H1 (cell line): Measurements from ENCODE around the gene OR10H1. TPM values are rescaled to one million over a fixed set of nuclear protein-coding genes. Genes with fewer than 3 reads are reported as not detected.

Source experiments
- CTCF ChIA-PET: fragments of 300-600 bp; sonication (Branson Sonifier 250); formaldehyde crosslinking; loops from one replicate; lab custom pipeline; 2021; ENCODE audit not compliant: partially characterized antibody; lab: Charles Lee
- POLR2A ChIA-PET: fragments of 300-600 bp; sonication (Branson Sonifier 250); formaldehyde crosslinking; loops from one replicate; lab custom pipeline; 2021; ENCODE audit warnings: inconsistent platforms; ENCODE audit not compliant: partially characterized antibody; lab: Charles Lee
- DNase-seq, 2 experiments: peaks; one replicate each; pipeline versions ENCODE4 v3.0.0 to v3.0.0-alpha.2; 2010 to 2022; ENCODE audit warnings: low spot score in 2 of 2, low read depth in 1 of 2, mixed read lengths in 1 of 2
- FAIRE-seq: peaks from 2 replicates; lab custom pipeline; 2011; peaks lifted over from hg19 to GRCh38; lab: Jason Lieb, UNC
- H2AFZ ChIP-seq: 2 replicates; pipeline ENCODE4 v1.8.1; 2012; ENCODE audit warnings: low read length, inconsistent platforms
- H2AK5ac ChIP-seq: 2 replicates; pipeline ENCODE4 v1.6.1; 2013; ENCODE audit warnings: low read depth, low read length
- H2BK120ac ChIP-seq: replicated peaks from 2 replicates; pipeline ENCODE3; 2013; ENCODE audit warnings: low read depth, low read length, inconsistent platforms
- H2BK12ac ChIP-seq: 2 replicates; pipeline ENCODE4 v1.6.1; 2013; ENCODE audit warnings: low read depth, low read length
- H2BK15ac ChIP-seq: 2 replicates; pipeline ENCODE4 v1.6.1; 2013; ENCODE audit warnings: low read length
- H2BK20ac ChIP-seq: 2 replicates; pipeline ENCODE4 v1.6.1; 2013; ENCODE audit warnings: low read length
- H2BK5ac ChIP-seq: 2 replicates; pipeline ENCODE4 v1.6.1; 2013; ENCODE audit warnings: low read depth, low read length
- H3K14ac ChIP-seq: 2 replicates; pipeline ENCODE4 v1.6.1; 2013; ENCODE audit warnings: inconsistent platforms; ENCODE audit not compliant: insufficient read length
- H3K18ac ChIP-seq: 2 replicates; pipeline ENCODE4 v1.6.1; 2013; ENCODE audit warnings: low read length; ENCODE audit errors: extremely low read depth
- H3K23ac ChIP-seq: 2 replicates; pipeline ENCODE4 v1.6.1; 2013; ENCODE audit warnings: inconsistent platforms; ENCODE audit not compliant: insufficient read length
- H3K23me2 ChIP-seq: 2 replicates; pipeline ENCODE4 v1.6.1; 2013; ENCODE audit warnings: low read depth, low read length
- H3K27ac ChIP-seq: 2 replicates; pipeline ENCODE4 v1.6.1; 2011; ENCODE audit warnings: low read depth, low read length, inconsistent platforms
- H3K27me3 ChIP-seq, 4 experiments: replicated peaks in 1 of 4; 1 replicate in 1 of 4; 2 replicates in 3 of 4; pipeline versions ENCODE4 v1.6.1 to v1.8.1; 2011 to 2013; ENCODE audit warnings: low read length in 3 of 4, mild to moderate bottlenecking in 3 of 4, inconsistent platforms in 2 of 4, mixed read lengths in 2 of 4, moderate library complexity in 1 of 4; ENCODE audit not compliant: control insufficient read depth in 3 of 4, insufficient read depth in 3 of 4; ENCODE audit errors: extremely low read depth in 1 of 4
- H3K36me3 ChIP-seq, 4 experiments: 2 replicates each; pipeline versions ENCODE4 v1.6.1 to v1.8.1; 2011 to 2013; ENCODE audit warnings: mild to moderate bottlenecking in 4 of 4, low read length in 3 of 4, moderate library complexity in 2 of 4, control low read depth in 1 of 4, inconsistent platforms in 1 of 4; ENCODE audit not compliant: insufficient read depth in 4 of 4, control insufficient read depth in 2 of 4
- H3K4ac ChIP-seq: replicated peaks from 2 replicates; pipeline ENCODE3; 2013; ENCODE audit warnings: low read length, low read depth, mixed read lengths, inconsistent platforms; ENCODE audit not compliant: insufficient read length
- H3K4me1 ChIP-seq, 4 experiments: replicated peaks in 1 of 4; 1 replicate in 1 of 4; 2 replicates in 3 of 4; pipeline versions ENCODE4 v1.6.1 to v1.8.1; 2011 to 2013; ENCODE audit warnings: low read length in 3 of 4, inconsistent platforms in 2 of 4, mixed read lengths in 1 of 4; ENCODE audit not compliant: insufficient read depth in 4 of 4, control insufficient read depth in 3 of 4
- H3K4me2 ChIP-seq, 2 experiments: 2 replicates each; pipeline versions ENCODE4 v1.6.1 to v1.8.1; 2011 to 2013; ENCODE audit warnings: low read depth in 2 of 2, low read length in 2 of 2, control low read depth in 1 of 2, inconsistent platforms in 1 of 2, mild to moderate bottlenecking in 1 of 2; ENCODE audit not compliant: insufficient read depth in 1 of 2
- H3K4me3 ChIP-seq, 4 experiments: fragments of 200-600, 300-600 bp in 1 of 4; sonication (generic), shearing (Covaris generic), sonication (Bioruptor Twin) in 1 of 4; 2 replicates each; pipeline versions ENCODE4 v1.5.1 to v1.8.1; 2011 to 2016; ENCODE audit warnings: low read length in 4 of 4, low read depth in 3 of 4, control low read depth in 2 of 4, inconsistent platforms in 2 of 4, mild to moderate bottlenecking in 2 of 4, mixed read lengths in 1 of 4, moderate library complexity in 1 of 4; ENCODE audit not compliant: insufficient read depth in 2 of 4; ENCODE audit errors: extremely low read depth in 1 of 4
- H3K56ac ChIP-seq: replicated peaks from 2 replicates; pipeline ENCODE3; 2013; ENCODE audit warnings: low read depth, mild to moderate bottlenecking, mixed read lengths, low read length, inconsistent platforms; ENCODE audit not compliant: insufficient read length
- H3K79me1 ChIP-seq: 2 replicates; pipeline ENCODE4 v1.6.1; 2013; ENCODE audit warnings: low read depth, low read length, control low read depth
- H3K79me2 ChIP-seq, 2 experiments: 2 replicates each; pipeline versions ENCODE4 v1.6.1 to v1.8.1; 2012 to 2013; ENCODE audit warnings: low read length in 2 of 2, mild to moderate bottlenecking in 2 of 2, inconsistent platforms in 1 of 2; ENCODE audit not compliant: insufficient read depth in 2 of 2, control insufficient read depth in 1 of 2
- H3K9ac ChIP-seq, 4 experiments: replicated peaks in 1 of 4; 1 replicate in 1 of 4; 2 replicates in 3 of 4; pipeline versions ENCODE4 v1.6.1 to v1.8.1; 2011 to 2013; ENCODE audit warnings: low read depth in 3 of 4, low read length in 3 of 4, control low read depth in 2 of 4, mild to moderate bottlenecking in 2 of 4, moderate library complexity in 2 of 4, inconsistent platforms in 1 of 4; ENCODE audit errors: extremely low read depth in 1 of 4
- H3K9me3 ChIP-seq, 2 experiments: 2 replicates each; pipeline versions ENCODE4 v1.6.1 to v1.8.1; 2012 to 2013; ENCODE audit warnings: mild to moderate bottlenecking in 2 of 2, moderate library complexity in 2 of 2, control low read depth in 1 of 2, inconsistent platforms in 1 of 2, low read depth in 1 of 2, low read length in 1 of 2, mixed read lengths in 1 of 2; ENCODE audit not compliant: insufficient read depth in 2 of 2
- H4K20me1 ChIP-seq, 2 experiments: replicated peaks in 1 of 2; 2 replicates each; pipeline versions ENCODE3 to v1.8.1; 2011 to 2013; ENCODE audit warnings: inconsistent platforms in 2 of 2, low read length in 2 of 2, mild to moderate bottlenecking in 1 of 2; ENCODE audit not compliant: insufficient read depth in 2 of 2, control insufficient read depth in 1 of 2
- H4K5ac ChIP-seq: 2 replicates; pipeline ENCODE4 v1.6.1; 2013; ENCODE audit warnings: low read length, low read depth, mixed read lengths, inconsistent platforms; ENCODE audit not compliant: insufficient read length
- H4K8ac ChIP-seq: 2 replicates; pipeline ENCODE4 v1.8.0; 2013; ENCODE audit warnings: mild to moderate bottlenecking, moderate library complexity, low read length, inconsistent platforms; ENCODE audit not compliant: insufficient read depth; ENCODE audit errors: extremely low read depth
- H4K91ac ChIP-seq: replicated peaks from 2 replicates; pipeline ENCODE3; 2013; ENCODE audit warnings: low read length, mixed read lengths, inconsistent platforms; ENCODE audit not compliant: insufficient read length
- ASH2L ChIP-seq: fragments of 200-600, 300-600 bp; sonication (generic); IDR thresholded peaks from one replicate; pipeline ENCODE4 v1.7.1; 2017; ENCODE audit warnings: low read length
- CEBPB ChIP-seq: IDR thresholded peaks from 2 replicates; pipeline ENCODE4 v1.6.1; 2012; ENCODE audit warnings: low read depth, low read length
- CHD1 ChIP-seq: IDR thresholded peaks from 2 replicates; pipeline ENCODE4 v1.6.1; 2012; ENCODE audit warnings: low read depth, low read length, improper control_type of control experiment
- CTBP2 ChIP-seq: IDR thresholded peaks from 2 replicates; pipeline ENCODE4 v1.7.0; 2011; ENCODE audit warnings: borderline replicate concordance, mild to moderate bottlenecking, moderate library complexity, mixed read lengths, low read length; ENCODE audit not compliant: insufficient read depth, insufficient read length
- E2F6 ChIP-seq: IDR thresholded peaks from 2 replicates; pipeline ENCODE4 v1.6.1; 2012; ENCODE audit warnings: inconsistent platforms
- GABPA ChIP-seq: IDR thresholded peaks from 2 replicates; pipeline ENCODE4 v1.6.1; 2011; ENCODE audit warnings: mild to moderate bottlenecking, low read length, moderate library complexity, borderline replicate concordance; ENCODE audit not compliant: insufficient read depth
- KDM5A ChIP-seq: fragments of 200-600 bp; IDR thresholded peaks from 2 replicates; pipeline ENCODE4 v1.7.1; 2012; ENCODE audit warnings: mild to moderate bottlenecking, low read length, inconsistent platforms, mixed read lengths
- RAD21 ChIP-seq, 2 experiments: IDR thresholded peaks in 1 of 2; conservative IDR thresholded peaks in 1 of 2; 2 replicates each; pipeline ENCODE4 v1.6.1; 2011; ENCODE audit warnings: low read depth in 2 of 2, low read length in 2 of 2, improper control_type of control experiment in 1 of 2, inconsistent platforms in 1 of 2, mild to moderate bottlenecking in 1 of 2, moderate library complexity in 1 of 2
- SIRT6 ChIP-seq: IDR thresholded peaks from one replicate; pipeline ENCODE4 v1.7.1; 2012; ENCODE audit warnings: low read length, inconsistent platforms
- TEAD4 ChIP-seq: IDR thresholded peaks from 2 replicates; pipeline ENCODE4 v1.6.1; 2012; ENCODE audit warnings: low read depth, low read length, inconsistent platforms, mixed read lengths
- WGBS, 2 experiments: shearing (Covaris generic) in 1 of 2; methylation state at CpG; one replicate each; pipeline versions ENCODE4 v1.1.6 to v1.1.7; 2013 to 2015; ENCODE audit warnings: low lambda C conversion rate in 2 of 2, mixed read lengths in 2 of 2, inconsistent platforms in 1 of 2, low coverage in 1 of 2, missing lambda C conversion rate in 1 of 2; ENCODE audit not compliant: insufficient replicate concordance in 2 of 2, insufficient coverage in 1 of 2, insufficient read length in 1 of 2; ENCODE audit errors: extremely low coverage in 1 of 2, missing lambda C conversion rate in 1 of 2; 5-methylcytosine and 5-hydroxymethylcytosine counted together
- polyA plus RNA-seq, 7 experiments: library from polyadenylated mRNA; depleted of rRNA in 3 of 7; stranded (reverse) in 5 of 7; unstranded in 2 of 7; fragments of >200 nt in 5 of 7; fragments of 200-250 nt in 2 of 7; gene quantifications; 1 replicate in 5 of 7; 2 replicates in 1 of 7; 4 replicates in 1 of 7; pipeline versions ENCODE4 v1.2.1 to v1.2.3, GENCODE V29; 2011 to 2013; ENCODE audit warnings: missing spikeins in 2 of 7, mixed read lengths in 2 of 7
- total RNA-seq: library from RNA; stranded (reverse); fragmentation: NEBNext Ultra II Directional; extraction: Animal tissue kit (Norgen Biotek cat#: 25700); gene quantifications from 2 replicates; pipeline ENCODE4 v1.2.1, GENCODE V29; 2021

OR10H1 gene
- total and polyA plus RNA-seq, 2 of the 8 experiments (the other 6 are each of a cell fraction or from before 2014, with no cell fraction given): not detected

GRCh38 chr19:15813916-15814315 lies 1.5 kb downstream of the OR10H1 start:
- H4K8ac ChIP-seq: no peak overlapping the region
- ChIA-PET POLR2A (no interaction called here), CTCF (interaction anchor here (0.6 kb wide), 2 partner anchors 41 to 370 kb away, joined by 3 read pairs; no protein-coding TSS in a partner anchor)
- H3K4me3 ChIP-seq: no peak overlapping the region
- H4K91ac ChIP-seq: no peak overlapping the region
- H3K79me1 ChIP-seq: no peaks in the 10 kb centered on the region
- H3K36me3 ChIP-seq: no peaks in the 10 kb centered on the region
- no peak overlapping the region for H2BK120ac ChIP-seq
- no peak overlapping the region for H2BK20ac ChIP-seq
- H4K20me1 ChIP-seq: no peaks in the 10 kb centered on the region
- WGBS, 2 experiments: 62% methylated on average over 7 of the region's 7 CpGs; no CpG with 5 or more reads in 1 of the 2 experiments
- H2BK15ac ChIP-seq: no peak overlapping the region
- no peak overlapping the region for H3K9ac ChIP-seq
- H2AK5ac ChIP-seq: no peak overlapping the region
- H3K23me2 ChIP-seq: no peaks in the 10 kb centered on the region
- H3K18ac ChIP-seq: no peak overlapping the region
- H3K4me2 ChIP-seq: no peak overlapping the region
- no peak overlapping the region for H2AFZ ChIP-seq
- no peak overlapping the region for H2BK12ac ChIP-seq
- TF ChIP-seq E2F6 (no peak), TEAD4 (no peak), RAD21 (IDR thresholded peaks at IDR 0.05 in 1 of 2, conservative IDR thresholded peaks at IDR 0.05 in 1 of 2; ENCODE audit: low read depth in 2 of 2, low read length in 2 of 2) (no peak), GABPA (no peak), CEBPB (no peak), SIRT6 (no peak), ASH2L (no peak), CHD1 (no peak), CTBP2 (no peak), KDM5A (no peak)
- TF ChIP-seq, all 59 proteins: peak for 0
- H3K4me1 ChIP-seq: no peaks in the 10 kb centered on the region
- H3K4ac ChIP-seq: no peak overlapping the region
- no peak overlapping the region for H3K27ac ChIP-seq
- no peaks in the 10 kb centered on the region for H3K27me3 ChIP-seq
- H2BK5ac ChIP-seq: no peak overlapping the region
- peaks cover 53 to 95% of the 10 kb centered on the region in 2 experiments for H3K9me3 ChIP-seq
- H3K14ac ChIP-seq: no peak overlapping the region
- DNase-seq (no peak), FAIRE-seq (no peak)
- no peak overlapping the region for H3K23ac ChIP-seq
- H4K5ac ChIP-seq: no peak overlapping the region
- no peaks in the 10 kb centered on the region for H3K79me2 ChIP-seq
- H3K56ac ChIP-seq: no peak overlapping the region
